DLD1 (cell line): Measurements from ENCODE around the gene PDLIM5.
"Not testable (repeated sequence)": the region's sequence is repeated elsewhere in the genome, so short reads cannot be mapped to it uniquely, and the experiment has no call there.

Experiments used
- in situ Hi-C: cut with HindIII; loops from 2 replicates; pipeline ENCODE4 v1.10.0; 2017; ENCODE audit warnings: low sequenced_read_pairs

Gene PDLIM5

GRCh38 chr4:94459462-94460161 lies 7.9 kb downstream of the PDLIM5 start:
- in situ Hi-C loops = no loop called here

GRCh38 chr4:94461506-94461905 lies 9.8 kb downstream of the PDLIM5 start:
- in situ Hi-C loops = no loop called here

GRCh38 chr4:94462572-94462971 lies 10.8 kb downstream of the PDLIM5 start:
- in situ Hi-C loops = no loop called here

- in situ Hi-C loops = no loop called here
Observed at GRCh38 chr4:94463771-94464170, 12.0 kb downstream of the PDLIM5 start.

- in situ Hi-C loops = no loop called here
Observed at GRCh38 chr4:94466371-94466770, 14.6 kb downstream of the PDLIM5 start.

- in situ Hi-C loops = no loop called here
Observed at GRCh38 chr4:94466923-94467322, 15.2 kb downstream of the PDLIM5 start.

GRCh38 chr4:94468093-94468769 lies 16.5 kb downstream of the PDLIM5 start:
- in situ Hi-C loops = no loop called here

- in situ Hi-C loops = no loop called here
Observed at GRCh38 chr4:94469221-94469784, 17.6 kb downstream of the PDLIM5 start.

- in situ Hi-C loops = no loop called here
Observed at GRCh38 chr4:94470132-94470531, 18.4 kb downstream of the PDLIM5 start.

GRCh38 chr4:94470782-94471181 lies 19.0 kb downstream of the PDLIM5 start:
- in situ Hi-C loops = not testable (repeated sequence)

GRCh38 chr4:94472056-94472826 lies 20.5 kb downstream of the PDLIM5 start:
- in situ Hi-C loops = no loop called here

GRCh38 chr4:94475050-94475449 lies 23.3 kb downstream of the PDLIM5 start:
- in situ Hi-C loops = no loop called here

GRCh38 chr4:94475794-94476193 lies 24.1 kb downstream of the PDLIM5 start:
- in situ Hi-C loops = no loop called here

- in situ Hi-C loops = no loop called here
Observed at GRCh38 chr4:94477227-94477626, 25.5 kb downstream of the PDLIM5 start.

GRCh38 chr4:94478805-94479204 lies 27.1 kb downstream of the PDLIM5 start:
- in situ Hi-C loops = not testable (repeated sequence)

GRCh38 chr4:94479358-94480141 lies 27.8 kb downstream of the PDLIM5 start:
- in situ Hi-C loops = no loop called here

GRCh38 chr4:94480362-94480951 lies 28.7 kb downstream of the PDLIM5 start:
- in situ Hi-C loops = no loop called here

GRCh38 chr4:94483895-94484294 lies 32.2 kb downstream of the PDLIM5 start:
- in situ Hi-C loops = no loop called here

- in situ Hi-C loops = no loop called here
Observed at GRCh38 chr4:94484818-94485217, 33.1 kb downstream of the PDLIM5 start.

GRCh38 chr4:94486372-94486801 lies 34.6 kb downstream of the PDLIM5 start:
- in situ Hi-C loops = no loop called here
